ENCODE results near the gene PLEKHM3. TPM values are rescaled to one million over a fixed set of nuclear protein-coding genes. Genes with fewer than 3 reads are reported as not detected.

Gene PLEKHM3
- total and polyA plus RNA-seq, 2 experiments from 2014 or later = 6.7 to 8.0 TPM

DNA sequence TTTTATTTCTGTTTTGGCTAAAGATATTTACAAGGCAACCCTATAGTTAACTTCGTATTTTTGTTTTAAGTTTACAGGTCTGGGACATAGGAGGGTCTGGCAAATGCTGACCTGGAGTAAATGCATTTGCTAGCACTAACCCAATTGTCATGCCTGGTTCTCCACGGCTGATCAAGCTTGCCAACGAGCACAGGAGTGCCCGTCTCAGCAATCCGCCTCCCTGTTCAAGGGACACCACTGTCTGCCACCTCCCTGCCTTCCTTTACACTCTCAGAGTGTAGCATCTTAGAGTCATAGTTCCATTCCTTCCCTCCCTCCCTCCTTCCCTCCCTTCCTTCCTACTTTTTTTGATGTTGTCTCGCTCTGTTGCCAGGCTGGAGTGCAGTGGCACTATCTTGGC lies 104.6 kb downstream of the PLEKHM3 start:
- H3K27me3 ChIP-seq = no peaks in the 10 kb centered on the region
- H3K9me3 ChIP-seq (ENCODE audit: low read depth) = no peaks in the 10 kb centered on the region
- no peaks in the 10 kb centered on the region for H3K4me1 ChIP-seq (ENCODE audit: low read depth)
- no peak for DNase-seq (ENCODE audit: low read depth in 1 of 2, low spot score in 1 of 2)
- TF ChIP-seq, protein P1, sequence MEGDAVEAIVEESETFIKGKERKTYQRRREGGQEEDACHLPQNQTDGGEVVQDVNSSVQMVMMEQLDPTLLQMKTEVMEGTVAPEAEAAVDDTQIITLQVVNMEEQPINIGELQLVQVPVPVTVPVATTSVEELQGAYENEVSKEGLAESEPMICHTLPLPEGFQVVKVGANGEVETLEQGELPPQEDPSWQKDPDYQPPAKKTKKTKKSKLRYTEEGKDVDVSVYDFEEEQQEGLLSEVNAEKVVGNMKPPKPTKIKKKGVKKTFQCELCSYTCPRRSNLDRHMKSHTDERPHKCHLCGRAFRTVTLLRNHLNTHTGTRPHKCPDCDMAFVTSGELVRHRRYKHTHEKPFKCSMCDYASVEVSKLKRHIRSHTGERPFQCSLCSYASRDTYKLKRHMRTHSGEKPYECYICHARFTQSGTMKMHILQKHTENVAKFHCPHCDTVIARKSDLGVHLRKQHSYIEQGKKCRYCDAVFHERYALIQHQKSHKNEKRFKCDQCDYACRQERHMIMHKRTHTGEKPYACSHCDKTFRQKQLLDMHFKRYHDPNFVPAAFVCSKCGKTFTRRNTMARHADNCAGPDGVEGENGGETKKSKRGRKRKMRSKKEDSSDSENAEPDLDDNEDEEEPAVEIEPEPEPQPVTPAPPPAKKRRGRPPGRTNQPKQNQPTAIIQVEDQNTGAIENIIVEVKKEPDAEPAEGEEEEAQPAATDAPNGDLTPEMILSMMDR (IDR thresholded peaks at IDR 0.05; ENCODE audit: low read depth, low read length) = no peak
- H3K36me3 ChIP-seq = no peaks in the 10 kb centered on the region
- no peak overlapping the region for H3K4me3 ChIP-seq
- no peak overlapping the region for H3K27ac ChIP-seq

DNA sequence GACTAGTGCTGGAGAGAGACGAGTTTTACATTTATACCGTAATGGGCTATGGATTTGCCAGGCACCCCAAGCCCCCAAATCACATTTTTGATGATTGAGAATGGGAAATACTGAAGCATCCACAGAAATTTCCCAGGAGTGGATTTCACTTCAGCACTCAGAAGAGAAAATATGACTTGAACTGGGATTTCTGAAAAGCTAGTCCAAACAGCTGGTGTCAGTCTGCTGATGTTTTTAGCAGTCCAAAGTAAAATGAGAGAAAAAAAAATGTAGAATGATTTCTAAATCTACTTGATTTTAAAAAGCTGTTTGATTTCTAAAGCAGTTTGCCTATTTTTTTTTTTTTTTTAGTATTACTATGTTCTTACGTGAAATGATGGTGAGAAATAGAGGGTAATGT lies 105.0 kb downstream of the PLEKHM3 start:
- no peaks in the 10 kb centered on the region for H3K27me3 ChIP-seq

DNA sequence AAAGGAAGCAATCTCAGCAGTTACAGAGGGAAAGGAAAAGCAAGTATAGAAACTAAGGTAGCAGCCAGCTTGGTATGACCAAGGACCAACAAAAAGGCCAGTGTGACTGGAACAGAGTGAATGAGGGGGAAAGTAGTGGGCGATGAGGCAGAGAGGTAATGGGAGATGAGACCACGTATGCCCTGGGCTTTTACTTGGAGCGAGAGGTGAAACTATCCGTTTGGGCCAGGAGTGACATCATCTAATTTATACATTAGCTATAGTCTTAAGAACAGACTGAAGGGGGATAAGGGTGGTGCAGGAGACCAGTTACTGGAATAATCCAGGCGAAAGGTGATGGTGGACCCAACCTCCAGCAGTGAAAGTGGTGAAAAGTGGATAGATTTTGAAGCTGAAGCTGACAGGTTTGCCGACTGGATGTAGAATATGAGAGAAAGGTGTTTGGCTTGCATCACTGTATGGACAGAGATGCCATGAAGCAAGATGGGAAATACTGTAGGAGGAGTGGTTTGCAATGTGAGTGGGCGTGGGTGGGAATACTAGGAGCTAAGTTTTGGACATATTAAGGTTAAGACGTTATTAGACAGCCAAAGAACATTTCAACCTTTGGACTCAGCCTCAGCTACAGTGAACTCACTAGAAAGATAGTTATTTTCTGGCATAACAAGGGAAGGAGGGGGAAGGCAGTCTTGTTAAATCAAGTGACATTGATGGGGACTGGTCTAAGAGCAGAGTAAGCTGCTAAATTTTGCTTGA lies 106.0 kb downstream of the PLEKHM3 start:
- no peak overlapping the region for H3K27ac ChIP-seq
- H3K4me1 ChIP-seq (ENCODE audit: low read depth) = no peaks in the 10 kb centered on the region
- H3K9me3 ChIP-seq (ENCODE audit: low read depth) = no peaks in the 10 kb centered on the region
- H3K4me3 ChIP-seq = no peak overlapping the region
- TF ChIP-seq, protein P1 (IDR thresholded peaks at IDR 0.05; ENCODE audit: low read depth, low read length) = no peak
- H3K36me3 ChIP-seq = no peaks in the 10 kb centered on the region
- H3K27me3 ChIP-seq = no peaks in the 10 kb centered on the region
- no peak for DNase-seq (ENCODE audit: low read depth in 1 of 2, low spot score in 1 of 2)

More for the DNA sequence above, 105.0 kb downstream of the PLEKHM3 start:
- no peaks in the 10 kb centered on the region for H3K9me3 ChIP-seq (ENCODE audit: low read depth)
- H3K4me1 ChIP-seq (ENCODE audit: low read depth) = no peaks in the 10 kb centered on the region
- H3K27ac ChIP-seq = no peak overlapping the region
- TF ChIP-seq, protein P1 (IDR thresholded peaks at IDR 0.05; ENCODE audit: low read depth, low read length) = no peak
- H3K4me3 ChIP-seq = no peak overlapping the region
- no peaks in the 10 kb centered on the region for H3K36me3 ChIP-seq
- DNase-seq (ENCODE audit: low read depth in 1 of 2, low spot score in 1 of 2) = no peak

DNA sequence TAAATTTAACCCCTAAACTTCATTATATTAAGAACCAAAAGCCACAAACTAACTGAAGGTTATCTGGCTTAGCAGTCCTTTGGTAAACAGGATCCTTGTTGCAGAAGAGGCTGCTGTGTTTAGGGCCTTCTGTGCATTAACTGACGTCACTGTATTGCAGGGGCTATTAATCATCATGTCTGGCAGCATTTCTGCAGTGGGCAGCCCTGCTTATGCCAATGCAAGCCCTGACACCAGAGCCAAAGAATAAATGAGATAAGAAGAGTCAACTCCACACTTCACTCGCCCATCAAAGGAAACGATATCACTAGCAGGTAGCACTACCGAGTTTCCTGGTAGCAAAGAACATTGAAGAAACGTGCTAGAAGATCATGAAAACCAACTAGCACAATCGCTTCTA lies 110.6 kb downstream of the PLEKHM3 start:
- no peaks in the 10 kb centered on the region for H3K36me3 ChIP-seq
- peak in 1 of 2 donors; percentile 14 for DNase-seq (ENCODE audit: low read depth in 1 of 2, low spot score in 1 of 2)

DNA sequence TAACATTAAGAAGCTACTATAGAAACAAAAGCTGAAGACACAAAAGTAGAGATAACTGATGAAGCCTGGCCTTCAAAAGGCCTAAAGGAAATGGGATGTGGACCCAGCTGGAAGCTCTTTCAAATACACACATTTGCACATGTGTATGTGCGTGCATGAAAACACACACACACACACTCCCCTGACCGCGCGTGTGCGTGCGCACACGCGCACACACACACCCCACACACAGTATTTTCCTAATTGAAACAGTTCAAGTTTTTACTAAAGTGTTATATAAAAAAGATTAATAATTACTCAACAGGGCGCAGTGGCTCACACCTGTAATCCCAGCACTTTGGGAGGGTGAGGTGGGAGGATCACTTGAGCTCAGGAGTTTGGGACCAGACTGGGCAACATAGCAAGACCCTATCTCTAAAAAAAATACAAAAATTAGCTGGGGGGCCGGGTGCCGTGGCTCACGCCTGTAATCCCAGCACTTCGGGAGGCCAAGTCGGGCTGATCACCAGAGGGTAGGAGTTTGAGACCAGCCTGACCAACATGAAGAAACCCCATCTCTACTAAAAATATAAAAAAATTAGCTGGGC lies 111.5 kb downstream of the PLEKHM3 start:
- TF ChIP-seq, protein P1 (IDR thresholded peaks at IDR 0.05; ENCODE audit: low read depth, low read length) = no peak

More for the DNA sequence above, 110.6 kb downstream of the PLEKHM3 start:
- no peak overlapping the region for H3K4me3 ChIP-seq
- TF ChIP-seq, protein P1 (IDR thresholded peaks at IDR 0.05; ENCODE audit: low read depth, low read length) = no peak
- no peak overlapping the region for H3K27ac ChIP-seq
- peaks cover 13% of the 10 kb centered on the region for H3K4me1 ChIP-seq (ENCODE audit: low read depth)
- no peaks in the 10 kb centered on the region for H3K9me3 ChIP-seq (ENCODE audit: low read depth)
- H3K27me3 ChIP-seq = no peaks in the 10 kb centered on the region

More for the DNA sequence above, 111.5 kb downstream of the PLEKHM3 start:
- no peak for DNase-seq (ENCODE audit: low read depth in 1 of 2, low spot score in 1 of 2)
- H3K4me1 ChIP-seq (ENCODE audit: low read depth) = peaks cover 13% of the 10 kb centered on the region
- H3K27me3 ChIP-seq = no peaks in the 10 kb centered on the region
- no peak overlapping the region for H3K27ac ChIP-seq
- H3K36me3 ChIP-seq = no peaks in the 10 kb centered on the region
- H3K9me3 ChIP-seq (ENCODE audit: low read depth) = no peaks in the 10 kb centered on the region
- no peak overlapping the region for H3K4me3 ChIP-seq
